HUES64 (cell line): ENCODE measurements around the gene RGS14.

Experiments used
- H3K27ac ChIP-seq: 2 replicates; pipeline ENCODE4 v1.7.0; 2013; ENCODE audit warnings: low read depth, low read length, inconsistent platforms
- H3K27me3 ChIP-seq: 2 replicates; pipeline ENCODE4 v1.6.1; 2013; ENCODE audit warnings: mild to moderate bottlenecking, low read length; ENCODE audit not compliant: insufficient read depth
- H3K36me3 ChIP-seq: 2 replicates; pipeline ENCODE4 v1.6.1; 2013; ENCODE audit warnings: mild to moderate bottlenecking, low read length; ENCODE audit not compliant: insufficient read depth
- H3K4me1 ChIP-seq: 2 replicates; pipeline ENCODE4 v1.6.1; 2013; ENCODE audit warnings: mild to moderate bottlenecking, low read length, moderate library complexity; ENCODE audit not compliant: insufficient read depth
- H3K4me3 ChIP-seq: 2 replicates; pipeline ENCODE4 v1.5.1; 2013; ENCODE audit warnings: mild to moderate bottlenecking, low read length, moderate library complexity
- H3K9ac ChIP-seq: 2 replicates; pipeline ENCODE4 v1.6.1; 2013; ENCODE audit warnings: mild to moderate bottlenecking, low read depth, low read length
- H3K9me3 ChIP-seq: 2 replicates; pipeline ENCODE4 v1.6.1; 2013; ENCODE audit warnings: low read depth, low read length; ENCODE audit not compliant: insufficient read depth
- WGBS: fragments of 150-250, 120-280 bp; methylation state at CpG from one replicate; pipeline ENCODE4 v1.1.7; 2013; ENCODE audit warnings: missing lambda C conversion rate; 5-methylcytosine and 5-hydroxymethylcytosine counted together

RGS14 gene

DNA sequence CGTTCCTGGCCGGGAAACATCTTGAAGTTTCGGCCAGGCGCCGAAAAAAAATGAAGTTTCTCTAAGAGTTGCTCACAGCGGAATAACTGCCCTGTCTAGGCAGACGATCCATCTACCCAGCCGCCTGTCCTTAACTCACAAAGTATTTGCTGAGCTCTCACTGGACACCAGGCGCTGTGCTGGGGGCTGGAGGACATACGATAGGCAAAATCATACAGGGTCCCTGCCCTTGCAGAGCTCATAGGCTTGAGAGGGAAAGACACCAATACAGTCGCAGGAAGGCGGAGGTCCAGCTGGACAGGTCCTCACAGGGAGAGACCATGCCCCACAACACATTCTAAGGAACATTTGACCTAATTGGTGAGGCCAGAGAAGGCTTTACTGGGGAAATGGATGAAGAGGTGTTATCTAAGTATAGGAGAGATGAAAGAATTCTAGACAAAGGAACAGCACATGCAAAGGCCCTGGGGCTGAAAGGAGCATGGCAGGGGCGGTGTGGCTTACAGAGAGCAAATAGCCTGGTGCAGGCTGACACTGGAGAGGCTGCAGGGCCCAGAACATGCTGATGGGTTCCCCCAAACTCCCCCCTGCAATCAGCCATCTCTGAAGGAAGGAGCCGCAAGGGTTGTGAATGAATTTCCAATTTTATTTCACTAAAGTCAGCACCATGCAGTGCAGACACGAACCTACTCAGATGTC is 44.0 kb upstream of the RGS14 start:
- Histone ChIP-seq H3K27ac (no peak overlapping the region), H3K9ac (no peak overlapping the region), H3K27me3 (peaks cover 5% of the 10 kb centered on the region; the same call in 1 of the 2 replicates), H3K4me3 (no peak overlapping the region), H3K4me1 (no peaks in the 10 kb centered on the region; the same call in 1 of the 2 replicates), H3K9me3 (no peaks in the 10 kb centered on the region), H3K36me3 (no peaks in the 10 kb centered on the region)
- 92% methylated on average over 15 of the region's 15 CpGs for WGBS

DNA sequence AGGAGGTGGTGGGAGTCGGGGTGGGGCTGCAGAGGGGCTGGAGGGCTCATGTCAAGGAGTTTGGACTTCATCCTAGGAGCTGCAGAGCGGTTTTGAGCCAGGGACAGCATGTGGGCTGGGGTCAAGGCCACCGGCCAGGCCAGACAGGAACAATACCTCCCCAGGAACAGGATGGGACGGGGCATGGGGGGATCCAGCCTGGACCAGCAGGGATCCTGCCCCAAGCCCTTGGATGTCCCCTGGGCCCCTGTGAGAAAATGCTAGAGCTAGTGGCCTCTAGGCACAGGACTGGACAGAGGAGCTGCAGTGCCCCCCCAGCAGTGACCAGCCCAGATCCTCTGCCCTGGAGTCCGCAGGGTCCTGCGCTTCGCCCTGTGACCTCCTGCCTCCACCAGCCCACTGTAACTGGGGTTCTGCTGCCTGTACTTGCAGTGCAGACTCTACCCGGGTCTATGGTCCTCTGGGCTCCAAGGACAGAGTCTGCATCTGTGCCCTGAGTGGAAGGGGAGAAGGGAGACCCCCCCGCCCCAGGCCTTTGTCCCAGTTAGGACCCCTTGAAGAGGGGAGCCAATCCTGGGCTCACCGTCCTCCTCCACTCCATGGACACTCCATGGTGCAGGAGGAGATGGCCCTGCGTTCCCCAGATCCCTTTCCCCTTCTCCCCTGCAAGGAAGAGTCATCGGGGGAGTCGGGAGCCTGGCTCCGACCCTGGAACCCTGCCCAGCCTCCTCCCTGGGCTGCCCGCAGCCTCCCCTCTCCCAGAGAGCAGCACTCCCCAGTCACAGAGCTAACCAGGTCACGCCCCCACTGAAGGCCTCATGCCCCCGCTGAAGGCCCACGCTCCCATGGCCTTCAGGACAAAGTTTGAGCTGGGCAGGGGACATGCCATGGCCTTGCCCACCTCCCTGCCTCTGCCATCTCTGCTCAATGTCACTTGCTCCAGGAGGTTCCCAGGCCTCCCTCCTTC is 43.1 kb upstream of the RGS14 start:
- H3K9me3 ChIP-seq = no peaks in the 10 kb centered on the region
- no peak overlapping the region for H3K4me3 ChIP-seq
- no peak overlapping the region for H3K9ac ChIP-seq
- H3K27ac ChIP-seq = no peak overlapping the region
- no peaks in the 10 kb centered on the region; the same call in 1 of the 2 replicates for H3K4me1 ChIP-seq
- H3K36me3 ChIP-seq = no peaks in the 10 kb centered on the region
- WGBS = 93% methylated on average over 18 of the region's 18 CpGs
- peaks cover 5% of the 10 kb centered on the region; the same call in 1 of the 2 replicates for H3K27me3 ChIP-seq

DNA sequence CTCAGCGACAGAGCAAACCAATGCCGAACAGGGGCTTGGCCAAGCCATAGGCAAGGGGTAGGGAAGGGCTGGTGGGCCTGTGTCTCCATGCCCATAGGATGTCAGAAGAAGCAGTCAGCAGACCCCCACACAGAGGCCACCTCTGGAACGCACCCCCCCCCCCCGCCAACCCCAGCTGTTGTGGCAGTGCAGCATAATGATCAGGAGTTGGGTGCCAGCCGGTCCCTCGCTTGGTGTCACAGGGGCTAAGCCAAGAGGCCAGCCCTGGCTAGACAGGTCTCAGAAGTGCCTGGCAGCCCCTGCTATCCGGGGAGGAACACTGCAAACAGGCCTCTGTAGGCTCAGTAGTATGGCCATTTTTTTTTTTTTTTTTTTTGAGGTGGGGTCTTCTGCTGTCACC is 42.3 kb upstream of the RGS14 start:
- H3K4me3 ChIP-seq = no peak overlapping the region
- H3K27me3 ChIP-seq = peaks cover 5% of the 10 kb centered on the region; the same call in 1 of the 2 replicates
- no peaks in the 10 kb centered on the region for H3K9me3 ChIP-seq
- no peaks in the 10 kb centered on the region; the same call in 1 of the 2 replicates for H3K4me1 ChIP-seq
- no peaks in the 10 kb centered on the region for H3K36me3 ChIP-seq
- WGBS = 89% methylated on average over 7 of the region's 7 CpGs
- no peak overlapping the region for H3K9ac ChIP-seq
- no peak overlapping the region for H3K27ac ChIP-seq

DNA sequence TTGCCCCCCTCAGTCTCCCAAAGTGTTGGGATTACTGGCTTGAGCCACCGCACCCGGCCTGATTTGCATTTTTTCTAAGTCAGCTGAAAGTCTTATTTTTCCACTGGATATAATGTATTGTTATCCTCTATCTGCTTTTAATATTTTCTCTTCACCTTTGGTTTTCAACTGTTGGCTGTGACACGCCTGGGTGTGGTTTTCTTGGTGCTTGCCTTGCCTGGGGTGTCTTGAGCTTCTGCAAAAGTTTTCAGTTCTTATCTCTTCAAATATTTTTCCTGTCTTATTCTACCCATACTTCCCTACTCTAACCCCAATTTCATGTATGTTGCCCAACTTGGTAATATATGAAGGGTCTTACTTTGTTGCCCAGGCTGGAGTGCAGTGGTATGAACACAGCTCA is 41.7 kb upstream of the RGS14 start:
- H3K27ac ChIP-seq = no peak overlapping the region
- no peaks in the 10 kb centered on the region; the same call in 1 of the 2 replicates for H3K4me1 ChIP-seq
- no peak overlapping the region for H3K4me3 ChIP-seq
- no peak overlapping the region for H3K9ac ChIP-seq
- 100% methylated on average over 3 of the region's 3 CpGs for WGBS
- H3K9me3 ChIP-seq = no peaks in the 10 kb centered on the region
- H3K27me3 ChIP-seq = peaks cover under 1% of the 10 kb centered on the region; the same call in 1 of the 2 replicates
- no peaks in the 10 kb centered on the region for H3K36me3 ChIP-seq

DNA sequence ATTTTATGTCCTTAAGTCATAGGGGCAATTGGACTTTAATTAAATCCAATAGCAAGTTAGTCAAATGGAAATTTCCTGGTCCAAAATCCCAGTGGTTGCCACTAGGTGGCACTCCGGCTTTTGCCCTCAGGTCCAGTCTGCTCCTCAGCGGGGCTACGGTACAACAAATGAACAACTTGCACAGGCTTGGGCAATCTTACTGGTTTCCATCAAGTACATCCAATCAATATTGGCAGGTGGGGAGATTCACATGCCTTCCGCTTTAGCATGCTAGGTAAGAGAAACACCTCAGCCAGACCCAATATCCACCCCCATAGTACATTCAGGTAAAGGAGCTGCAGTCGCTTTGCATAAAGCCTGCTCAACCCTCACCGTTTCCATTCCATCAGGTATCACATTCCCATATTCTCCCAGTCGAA is 39.8 kb upstream of the RGS14 start:
- H3K27me3 ChIP-seq = no peaks in the 10 kb centered on the region
- H3K4me3 ChIP-seq = no peak overlapping the region
- H3K36me3 ChIP-seq = no peaks in the 10 kb centered on the region
- H3K9me3 ChIP-seq = no peaks in the 10 kb centered on the region
- no peak overlapping the region for H3K27ac ChIP-seq
- 33% methylated on average over 7 of the region's 7 CpGs for WGBS
- no peak overlapping the region for H3K9ac ChIP-seq
- H3K4me1 ChIP-seq = no peaks in the 10 kb centered on the region; the same call in 1 of the 2 replicates

DNA sequence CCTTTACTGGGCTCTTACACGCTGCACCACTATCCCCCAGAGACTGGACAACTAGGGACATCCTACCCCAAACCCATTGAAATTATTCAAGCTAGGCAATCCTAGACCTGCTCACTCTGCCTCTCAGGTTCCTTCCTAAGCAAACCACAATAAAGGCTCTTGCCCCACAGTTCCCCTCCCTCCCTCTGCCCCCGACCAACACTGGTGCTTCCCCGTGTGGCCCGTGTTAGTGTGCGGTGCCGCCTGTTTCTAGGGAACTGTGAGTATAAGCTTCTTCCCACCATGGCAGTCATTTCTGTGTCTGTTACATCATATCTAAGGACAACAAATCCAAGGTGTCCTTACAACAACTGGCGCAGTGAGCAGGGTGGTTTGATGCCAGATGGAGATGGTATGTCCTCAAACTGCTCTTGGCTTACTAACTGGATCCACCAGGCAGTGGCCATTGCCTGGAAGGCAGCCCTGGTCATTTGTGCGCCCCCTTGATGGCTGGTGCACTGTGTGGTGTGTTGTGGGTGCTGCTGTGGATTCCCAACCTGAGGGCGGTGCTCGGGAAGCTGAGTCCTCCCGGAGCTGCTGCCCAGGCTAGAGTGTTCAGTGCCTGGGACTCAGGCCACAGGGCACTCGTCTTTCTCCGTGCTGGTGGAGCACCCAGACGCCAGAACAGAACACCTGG is 37.7 kb upstream of the RGS14 start:
- Histone ChIP-seq H3K27ac (no peak overlapping the region), H3K27me3 (no peaks in the 10 kb centered on the region), H3K4me3 (no peak overlapping the region), H3K9ac (no peak overlapping the region), H3K4me1 (no peaks in the 10 kb centered on the region; the same call in 1 of the 2 replicates), H3K9me3 (no peaks in the 10 kb centered on the region), H3K36me3 (no peaks in the 10 kb centered on the region)
- 95% methylated on average over 14 of the region's 14 CpGs for WGBS

DNA sequence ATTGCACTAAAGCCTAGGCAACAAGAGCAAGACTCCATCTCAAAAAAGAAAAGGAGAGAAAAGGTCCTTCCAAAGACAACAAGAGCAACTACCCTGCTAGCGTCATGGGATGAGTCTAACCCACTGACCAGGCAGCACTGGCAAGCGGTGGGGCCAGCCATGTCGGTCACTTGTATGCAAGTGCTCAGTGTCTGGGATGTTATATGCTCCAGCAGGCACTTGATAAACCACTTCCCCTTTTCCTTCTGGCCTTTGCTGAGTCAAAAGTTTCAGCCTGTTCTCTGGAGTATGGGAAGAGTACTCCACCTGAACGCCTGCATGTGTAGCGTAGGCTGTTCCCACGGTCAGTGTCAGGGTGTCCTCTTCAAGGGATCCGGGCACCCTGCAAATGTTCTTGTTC is 36.8 kb upstream of the RGS14 start:
- Histone ChIP-seq H3K27ac (no peak overlapping the region), H3K27me3 (no peaks in the 10 kb centered on the region), H3K4me3 (no peak overlapping the region), H3K36me3 (no peaks in the 10 kb centered on the region), H3K9me3 (no peaks in the 10 kb centered on the region), H3K9ac (no peak overlapping the region), H3K4me1 (peaks cover 5% of the 10 kb centered on the region)
- WGBS = 97% methylated on average over 7 of the region's 7 CpGs

DNA sequence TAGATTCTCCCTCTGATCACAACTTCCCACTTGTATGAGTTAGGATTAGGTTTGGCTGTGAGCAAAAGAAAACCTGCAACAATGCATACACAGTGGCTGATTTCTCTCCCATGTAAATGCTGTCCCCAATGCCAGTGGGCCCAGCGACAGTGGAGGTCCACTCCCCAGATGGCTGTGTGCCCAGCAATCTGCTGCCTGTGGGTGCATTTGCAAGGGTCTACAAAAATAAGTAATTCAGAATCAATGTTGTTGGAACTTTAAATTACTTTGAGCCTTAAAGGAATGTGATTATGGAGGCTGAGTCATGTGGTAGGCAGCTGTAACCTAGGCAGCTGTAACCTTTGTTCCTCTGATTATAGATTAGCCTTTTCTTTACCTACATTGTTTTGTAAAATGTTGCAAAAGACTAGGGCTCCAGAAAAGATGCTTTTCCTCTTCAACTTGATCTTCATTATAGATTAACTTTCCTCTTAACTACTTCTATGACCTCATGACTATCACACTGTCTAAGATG is 31.8 kb upstream of the RGS14 start:
- Histone ChIP-seq H3K4me1 (peaks cover 9% of the 10 kb centered on the region), H3K4me3 (no peak overlapping the region), H3K27me3 (no peaks in the 10 kb centered on the region), H3K36me3 (peaks cover 11% of the 10 kb centered on the region; the same call in 1 of the 2 replicates), H3K9ac (peak overlapping the region; percentile 54), H3K9me3 (no peaks in the 10 kb centered on the region), H3K27ac (peak overlapping the region; percentile 86)
- 25% methylated on average over 1 of the region's 1 CpG for WGBS

DNA sequence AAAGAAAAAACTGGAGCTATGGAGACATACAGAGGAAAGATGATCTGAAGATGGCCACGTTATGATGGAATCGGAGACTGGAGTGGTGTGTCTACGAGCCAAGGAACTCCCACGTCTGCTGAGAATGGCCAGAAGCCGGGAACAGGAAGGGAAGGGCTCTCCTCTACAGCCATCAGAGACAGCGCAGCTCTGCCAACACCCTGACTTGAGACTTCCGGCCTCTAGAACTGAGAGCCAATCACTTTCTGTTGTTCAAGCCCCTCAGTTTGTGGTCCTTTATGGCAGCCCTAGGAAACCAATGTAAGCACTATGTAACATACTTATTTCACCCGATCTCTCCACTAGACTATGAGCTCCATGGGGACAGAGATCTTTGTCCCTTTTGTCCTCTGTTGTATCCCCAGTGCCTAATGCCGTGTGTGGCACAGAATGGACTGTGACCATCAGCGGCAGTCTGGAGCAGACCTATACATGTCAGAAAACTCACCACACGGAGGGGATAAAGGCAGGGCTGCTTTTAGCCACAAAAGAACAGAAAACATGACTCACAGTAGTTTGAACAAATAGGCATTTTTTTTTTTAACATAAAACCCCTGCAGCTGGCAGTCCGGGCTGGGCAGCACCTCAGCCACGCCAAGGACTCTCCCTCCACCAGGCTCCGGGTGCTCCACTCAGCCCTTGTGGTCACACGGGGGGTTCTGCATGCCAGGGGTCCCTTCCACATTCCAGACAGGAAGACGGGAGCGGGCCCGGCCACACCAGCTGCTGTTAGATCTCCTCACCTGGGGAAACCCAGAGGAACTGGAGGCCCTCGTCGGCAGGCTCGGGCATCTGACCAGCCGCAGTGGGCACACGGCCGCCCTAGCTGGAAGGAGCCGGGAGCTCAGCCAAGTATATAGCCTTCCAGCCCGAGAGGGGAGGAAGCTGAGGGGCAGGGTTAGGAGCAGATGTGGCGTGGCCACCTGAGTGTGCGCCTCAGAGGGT is 29.9 kb upstream of the RGS14 start:
- peak overlapping the region; percentile 19; the same call in 1 of the 2 replicates for H3K9ac ChIP-seq
- peaks cover 22% of the 10 kb centered on the region for H3K36me3 ChIP-seq
- 94% methylated on average over 28 of the region's 28 CpGs for WGBS
- peaks cover 9% of the 10 kb centered on the region for H3K4me1 ChIP-seq
- H3K27ac ChIP-seq = peak overlapping the region; percentile 18; the same call in 1 of the 2 replicates
- H3K9me3 ChIP-seq = no peaks in the 10 kb centered on the region
- H3K27me3 ChIP-seq = no peaks in the 10 kb centered on the region
- no peak overlapping the region for H3K4me3 ChIP-seq
